H1 (cell line): ENCODE measurements around the gene NR2F6. TPM values are rescaled to one million over a fixed set of nuclear protein-coding genes. Genes with fewer than 3 reads are reported as not detected.

Experiments
- BCL11A ChIP-seq, 2 experiments: IDR thresholded peaks; one replicate each; pipeline ENCODE4 v1.6.1; 2011; ENCODE audit warnings: low read depth in 2 of 2, low read length in 2 of 2, mild to moderate bottlenecking in 2 of 2
- BRCA1 ChIP-seq: IDR thresholded peaks from 2 replicates; pipeline ENCODE4 v1.6.1; 2012; ENCODE audit warnings: low read depth, low read length, improper control_type of control experiment
- CBX5 ChIP-seq: fragments of 300-800, 300-1000 bp; sonication (generic); IDR thresholded peaks from 2 replicates; pipeline ENCODE4 v1.7.1; 2016; ENCODE audit warnings: antibody characterized with exemption, low read length, low read depth
- CHD1 ChIP-seq: IDR thresholded peaks from 2 replicates; pipeline ENCODE4 v1.6.1; 2012; ENCODE audit warnings: low read depth, low read length, improper control_type of control experiment
- CHD7 ChIP-seq: fragments of 300-600 bp; sonication (generic); IDR thresholded peaks from 2 replicates; pipeline ENCODE4 v1.7.1; 2012; ENCODE audit warnings: low read length, moderate library complexity, mild to moderate bottlenecking, inconsistent platforms; ENCODE audit not compliant: insufficient replicate concordance
- CREB1 ChIP-seq: IDR thresholded peaks from 2 replicates; pipeline ENCODE4 v1.6.1; 2012; ENCODE audit warnings: inconsistent platforms
- PHF8 ChIP-seq: fragments of 200-600 bp; sonication (generic); conservative IDR thresholded peaks from 2 replicates; pipeline ENCODE4 v1.7.1; 2012; ENCODE audit warnings: low read depth, mild to moderate bottlenecking, inconsistent platforms, low read length, moderate library complexity
- POLR2AphosphoS5 ChIP-seq: IDR thresholded peaks from 2 replicates; pipeline ENCODE4 v1.6.1; 2011; ENCODE audit warnings: low read depth, low read length
- SIRT6 ChIP-seq: IDR thresholded peaks from one replicate; pipeline ENCODE4 v1.7.1; 2012; ENCODE audit warnings: low read length, inconsistent platforms
- SP2 ChIP-seq: IDR thresholded peaks from 2 replicates; pipeline ENCODE4 v1.6.1; 2012; ENCODE audit warnings: mild to moderate bottlenecking, low read length, inconsistent platforms
- TAF1 ChIP-seq: IDR thresholded peaks from 2 replicates; pipeline ENCODE4 v1.6.1; 2011; ENCODE audit warnings: mild to moderate bottlenecking, low read depth, low read length
- TBP ChIP-seq: IDR thresholded peaks from 2 replicates; pipeline ENCODE4 v1.6.1; 2011; ENCODE audit warnings: low read depth, low read length, improper control_type of control experiment
- TCF12 ChIP-seq: IDR thresholded peaks from 2 replicates; pipeline ENCODE4 v1.6.1; 2011; ENCODE audit warnings: low read depth, mild to moderate bottlenecking, low read length
- ZNF274 ChIP-seq: IDR thresholded peaks from 2 replicates; pipeline ENCODE4 v1.7.0; 2012; ENCODE audit warnings: low read length, borderline replicate concordance; ENCODE audit errors: extremely low read depth
- polyA plus RNA-seq, 7 experiments: library from polyadenylated mRNA; depleted of rRNA in 3 of 7; stranded (reverse) in 5 of 7; unstranded in 2 of 7; fragments of >200 nt in 5 of 7; fragments of 200-250 nt in 2 of 7; gene quantifications; 1 replicate in 5 of 7; 2 replicates in 1 of 7; 4 replicates in 1 of 7; pipeline versions ENCODE4 v1.2.1 to v1.2.3, GENCODE V29; 2011 to 2013; ENCODE audit warnings: missing spikeins in 2 of 7, mixed read lengths in 2 of 7
- total RNA-seq: library from RNA; stranded (reverse); fragmentation: NEBNext Ultra II Directional; extraction: Animal tissue kit (Norgen Biotek cat#: 25700); gene quantifications from 2 replicates; pipeline ENCODE4 v1.2.1, GENCODE V29; 2021

Gene NR2F6
- total and polyA plus RNA-seq, 2 of the 8 experiments (the other 6 are each of a cell fraction or from before 2014, with no cell fraction given), result 99.7 to 114 TPM

DNA sequence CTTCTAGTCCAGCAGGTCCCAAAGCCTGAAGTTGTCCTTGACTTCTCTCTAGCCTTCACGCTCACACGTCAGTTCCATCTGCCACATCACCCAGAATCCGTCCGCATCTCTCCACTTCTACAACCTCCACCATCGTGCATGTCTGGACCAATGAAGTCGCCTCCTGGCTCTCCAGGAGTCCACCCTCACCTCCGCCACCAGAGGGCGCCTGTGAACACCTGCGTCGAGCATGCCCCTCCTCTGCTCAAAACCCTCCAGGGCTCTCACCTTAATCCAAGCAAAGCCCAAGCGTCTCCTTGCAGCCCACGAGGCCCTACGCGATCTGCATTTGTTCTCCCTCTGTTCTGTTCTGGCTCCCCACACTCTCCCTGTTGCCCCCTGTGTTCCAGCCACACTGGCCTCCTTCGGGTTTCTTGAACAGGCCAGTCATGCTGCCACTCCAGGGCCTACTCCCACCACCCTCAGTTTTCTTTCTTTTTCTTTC lies 15.2 kb upstream of the NR2F6 start (continued):
- TF ChIP-seq CREB1, result peak; percentile 80
- no peak for TF ChIP-seq ZNF274
- TF ChIP-seq TBP, result peak; percentile 80
- TF ChIP-seq BRCA1, result no peak
- TF ChIP-seq BCL11A (IDR thresholded peaks at IDR 0.05; ENCODE audit: low read depth in 2 of 2, low read length in 2 of 2), result no peak
- no peak for TF ChIP-seq SIRT6
- TF ChIP-seq PHF8, result no peak
- peak; percentile 74; the same call in 1 of the 2 replicates for TF ChIP-seq TCF12
- peak; percentile 46; the same call in 1 of the 2 replicates for TF ChIP-seq POLR2AphosphoS5
- no peak for TF ChIP-seq CBX5
- TF ChIP-seq TAF1, result peak; percentile 76
- no peak for TF ChIP-seq CHD7
- no peak for TF ChIP-seq SP2
- no peak for TF ChIP-seq CHD1
